ENCODE results near the gene PSMD6.

DNA sequence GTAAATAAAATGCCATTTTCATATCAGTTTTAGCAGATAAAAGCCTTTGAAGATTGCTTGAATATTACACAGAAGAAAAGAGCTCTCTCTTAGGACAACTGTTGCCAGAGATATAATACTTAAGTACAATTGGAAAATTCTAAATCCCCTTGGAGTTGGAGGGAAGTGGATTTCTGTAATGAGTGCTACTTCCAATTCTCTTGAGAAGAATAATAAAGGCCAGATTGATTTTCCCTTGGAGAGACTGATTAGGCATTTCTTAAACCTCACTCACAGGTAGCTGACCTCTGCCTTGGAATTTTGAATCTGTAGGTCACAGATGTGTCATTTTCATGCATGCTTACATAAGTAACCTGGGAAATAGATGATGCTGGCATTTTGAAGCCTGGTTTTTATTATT is 29.8 kb upstream of the PSMD6 start:
- TF ChIP-seq, protein P1, sequence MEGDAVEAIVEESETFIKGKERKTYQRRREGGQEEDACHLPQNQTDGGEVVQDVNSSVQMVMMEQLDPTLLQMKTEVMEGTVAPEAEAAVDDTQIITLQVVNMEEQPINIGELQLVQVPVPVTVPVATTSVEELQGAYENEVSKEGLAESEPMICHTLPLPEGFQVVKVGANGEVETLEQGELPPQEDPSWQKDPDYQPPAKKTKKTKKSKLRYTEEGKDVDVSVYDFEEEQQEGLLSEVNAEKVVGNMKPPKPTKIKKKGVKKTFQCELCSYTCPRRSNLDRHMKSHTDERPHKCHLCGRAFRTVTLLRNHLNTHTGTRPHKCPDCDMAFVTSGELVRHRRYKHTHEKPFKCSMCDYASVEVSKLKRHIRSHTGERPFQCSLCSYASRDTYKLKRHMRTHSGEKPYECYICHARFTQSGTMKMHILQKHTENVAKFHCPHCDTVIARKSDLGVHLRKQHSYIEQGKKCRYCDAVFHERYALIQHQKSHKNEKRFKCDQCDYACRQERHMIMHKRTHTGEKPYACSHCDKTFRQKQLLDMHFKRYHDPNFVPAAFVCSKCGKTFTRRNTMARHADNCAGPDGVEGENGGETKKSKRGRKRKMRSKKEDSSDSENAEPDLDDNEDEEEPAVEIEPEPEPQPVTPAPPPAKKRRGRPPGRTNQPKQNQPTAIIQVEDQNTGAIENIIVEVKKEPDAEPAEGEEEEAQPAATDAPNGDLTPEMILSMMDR (IDR thresholded peaks at IDR 0.05) = no peak
- TF ChIP-seq POLR2A (IDR thresholded peaks at IDR 0.05) = no peak

All from ovary (tissue), 3 donors.